ENCODE data around the gene ING4.

Gene ING4

DNA sequence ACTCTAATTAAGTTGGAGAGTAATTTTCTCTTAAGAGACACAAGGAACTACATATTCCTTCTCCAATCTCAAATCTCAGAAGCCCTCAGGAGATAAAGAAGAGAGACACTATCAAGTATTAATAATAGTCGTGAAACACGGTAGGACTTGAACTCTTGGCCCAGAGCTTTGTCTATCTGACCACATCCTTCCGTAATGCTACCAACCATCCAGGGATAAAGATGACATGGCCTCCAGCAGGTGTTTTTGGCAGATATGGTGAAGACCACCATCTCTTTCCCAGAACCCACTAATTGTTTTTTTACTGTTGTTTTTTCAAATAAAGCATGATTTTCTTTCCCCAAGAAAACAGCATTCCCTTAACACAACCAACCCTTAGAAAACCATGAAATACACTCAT, 22.9 kb upstream of the ING4 start:
- no peak for DNase-seq

GRCh38 chr12:6684609-6685008, 21.7 kb upstream of the ING4 start:
- peak; percentile 26 for DNase-seq

- DNase-seq, result no peak
These were observed 14.0 kb upstream of the ING4 start for GRCh38 chr12:6676962-6677361.

- DNase-seq, result no peak
These were observed 9.2 kb upstream of the ING4 start for GRCh38 chr12:6672143-6672542.

DNA sequence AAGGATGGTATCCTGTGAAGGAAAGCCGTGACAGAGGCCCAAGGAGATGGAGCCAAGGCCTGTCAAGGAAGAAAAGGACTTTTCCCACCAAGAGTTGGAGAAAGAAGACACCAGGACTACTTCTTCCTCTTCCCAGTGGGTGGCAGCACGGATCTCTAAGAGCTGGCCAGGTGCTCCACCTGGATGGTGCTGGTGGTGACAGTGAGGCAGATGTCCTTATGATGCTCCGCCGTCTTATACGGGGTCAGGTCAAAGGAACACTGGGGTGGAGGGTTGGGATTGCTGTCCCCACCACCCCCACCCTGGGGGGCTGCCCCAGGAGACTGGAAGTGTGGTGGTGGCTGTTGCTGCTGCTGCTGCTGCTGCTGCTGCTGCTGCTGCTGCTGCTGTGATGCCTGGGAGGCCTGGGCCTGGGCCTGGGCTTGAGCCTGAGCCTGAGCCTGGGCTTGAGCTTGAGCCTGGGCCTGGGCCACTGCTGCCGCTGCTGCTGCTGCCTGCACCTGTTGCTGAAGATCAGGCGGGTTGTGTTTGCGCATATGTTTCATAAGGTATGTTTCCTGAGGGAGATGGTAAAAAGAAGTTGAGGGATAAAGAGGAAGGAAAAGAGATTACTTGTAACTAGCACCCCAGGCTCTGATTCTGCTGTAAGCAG, 4.8 kb upstream of the ING4 start:
- DNase-seq, result no peak

DNA sequence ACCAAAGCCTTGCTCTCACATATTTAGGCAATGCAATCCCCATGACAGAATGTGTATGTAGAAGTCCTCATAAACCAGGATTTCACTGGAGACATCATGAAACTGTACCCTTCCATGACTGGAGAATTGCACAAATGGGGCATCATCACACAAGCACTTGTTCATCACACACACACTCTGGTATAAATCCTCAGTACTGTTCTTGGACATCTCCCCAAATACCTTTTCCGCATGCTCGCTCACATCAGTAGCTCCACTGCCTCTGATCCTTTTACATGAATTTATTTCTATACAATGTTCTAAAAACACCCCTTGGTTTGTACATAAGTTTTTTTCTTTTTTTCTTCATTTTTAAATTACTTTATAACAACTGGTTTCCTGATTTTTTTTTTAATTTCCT, 3.3 kb upstream of the ING4 start:
- no peak for DNase-seq

DNA sequence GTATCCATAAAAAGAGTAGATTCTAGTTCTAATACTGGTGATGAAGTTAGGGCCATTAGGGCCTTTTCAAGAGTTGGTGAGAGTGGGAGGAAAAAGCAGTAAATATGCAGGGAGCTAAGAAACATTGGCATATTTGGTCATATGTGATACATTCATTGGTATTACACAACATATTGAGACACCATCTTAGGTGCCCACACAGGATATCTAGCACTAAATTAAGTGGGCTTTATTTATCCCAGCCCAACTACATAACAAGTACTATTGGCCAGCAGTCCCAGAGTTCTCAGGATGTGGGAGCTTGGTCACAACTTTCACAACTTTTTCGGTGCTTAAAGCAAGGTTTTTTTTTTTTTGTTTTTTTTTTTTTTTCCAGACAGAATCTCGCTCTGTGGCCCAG, 2.0 kb upstream of the ING4 start:
- DNase-seq, result peak; percentile 9

- no peak for DNase-seq
These were observed 365 bp downstream of the ING4 start for GRCh38 chr12:6662602-6662905.

DNA sequence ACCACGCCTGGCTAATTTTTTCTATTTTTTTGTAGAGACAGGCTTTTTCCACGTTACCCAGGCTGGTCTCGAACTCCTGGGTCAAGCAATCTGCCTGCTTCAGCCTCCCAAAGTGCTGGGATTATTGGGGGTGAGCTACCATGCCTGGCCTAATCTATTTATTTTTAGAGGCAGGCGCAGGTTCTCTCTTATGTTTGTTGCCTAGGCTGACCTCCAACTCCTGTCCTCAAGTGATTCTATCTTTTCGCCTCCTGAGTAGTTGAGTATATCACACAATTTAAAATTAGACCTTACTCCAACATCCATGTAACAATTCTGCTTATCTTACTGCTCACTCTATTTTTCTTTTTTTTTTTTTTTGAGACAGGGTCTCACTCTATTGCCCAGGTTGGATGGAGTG, 8.9 kb downstream of the ING4 start:
- no peak for DNase-seq

DNA sequence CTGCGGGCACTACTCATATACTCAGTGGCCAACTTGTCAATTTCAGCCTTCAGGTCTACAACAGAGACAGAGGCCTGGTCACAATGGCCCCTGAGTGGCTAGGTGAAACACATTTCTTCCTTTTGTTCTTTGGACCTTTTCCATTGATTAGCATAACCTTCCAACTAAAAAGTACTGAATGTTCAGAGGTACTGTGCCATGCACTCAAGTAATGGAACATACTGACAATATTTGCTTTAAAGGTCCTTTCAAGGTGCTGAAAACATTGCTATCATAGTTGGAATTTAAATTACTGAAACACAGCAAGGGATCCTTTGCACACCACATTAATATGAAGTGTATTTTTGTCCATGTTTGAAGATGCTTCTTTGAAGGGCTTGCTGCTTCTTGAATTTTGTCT, 9.6 kb downstream of the ING4 start:
- no peak for DNase-seq

DNA sequence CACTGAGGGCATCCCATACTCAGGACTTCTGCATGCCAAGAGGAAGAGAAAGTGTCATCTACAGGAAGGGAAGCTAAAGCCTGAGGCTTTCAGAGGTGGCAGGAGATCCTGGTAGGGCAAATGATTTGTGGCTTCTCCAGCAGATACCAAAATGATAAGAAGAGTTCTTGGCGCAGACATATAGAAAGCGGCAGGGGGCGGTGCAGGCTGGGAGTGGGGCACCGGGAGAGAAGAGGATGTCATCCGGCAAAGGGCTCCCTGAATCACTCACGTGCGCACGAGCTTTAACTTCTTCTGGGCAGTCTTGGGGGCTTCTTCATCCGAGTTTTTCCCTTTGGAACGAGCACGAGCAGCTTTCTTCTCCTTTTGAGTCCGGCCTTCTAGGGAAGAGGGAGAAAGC, 10.5 kb downstream of the ING4 start:
- no peak for DNase-seq

DNA sequence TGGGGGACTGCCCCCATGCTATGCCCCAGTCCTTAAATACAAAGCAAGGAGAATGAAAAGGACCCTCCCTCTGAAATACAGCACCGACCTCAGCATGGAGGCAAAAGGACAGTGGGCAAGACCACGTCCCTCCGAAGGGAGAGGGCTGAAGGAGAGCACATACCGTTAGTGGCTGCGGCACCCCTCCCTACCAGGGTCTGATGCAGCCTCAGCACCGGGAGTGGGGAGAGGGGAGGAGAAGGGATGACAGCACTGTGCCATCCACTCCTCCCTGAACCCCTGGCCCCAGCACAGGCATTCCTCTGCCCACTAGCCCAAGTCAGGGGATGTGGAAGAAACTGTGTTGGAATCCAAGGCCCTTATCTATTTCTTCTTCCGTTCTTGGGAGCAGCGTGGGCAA, 12.1 kb downstream of the ING4 start:
- no peak for DNase-seq

- DNase-seq, result peak; percentile 40
These were observed 15.8 kb downstream of the ING4 start, which contains the start of gene ACRBP for GRCh38 chr12:6647083-6647604. Gene ACRBP, minus strand, starts transcription at chr12:6647432. Its CDS starts 66 bp downstream, at chr12:6647366.

GRCh38 chr12:6646276-6647082, 16.4 kb downstream of the ING4 start:
- no peak for DNase-seq

- no peak for DNase-seq
These were observed 18.0 kb downstream of the ING4 start for GRCh38 chr12:6644903-6645302.

- DNase-seq, result no peak
These were observed 18.7 kb downstream of the ING4 start for GRCh38 chr12:6644257-6644596.

DNA sequence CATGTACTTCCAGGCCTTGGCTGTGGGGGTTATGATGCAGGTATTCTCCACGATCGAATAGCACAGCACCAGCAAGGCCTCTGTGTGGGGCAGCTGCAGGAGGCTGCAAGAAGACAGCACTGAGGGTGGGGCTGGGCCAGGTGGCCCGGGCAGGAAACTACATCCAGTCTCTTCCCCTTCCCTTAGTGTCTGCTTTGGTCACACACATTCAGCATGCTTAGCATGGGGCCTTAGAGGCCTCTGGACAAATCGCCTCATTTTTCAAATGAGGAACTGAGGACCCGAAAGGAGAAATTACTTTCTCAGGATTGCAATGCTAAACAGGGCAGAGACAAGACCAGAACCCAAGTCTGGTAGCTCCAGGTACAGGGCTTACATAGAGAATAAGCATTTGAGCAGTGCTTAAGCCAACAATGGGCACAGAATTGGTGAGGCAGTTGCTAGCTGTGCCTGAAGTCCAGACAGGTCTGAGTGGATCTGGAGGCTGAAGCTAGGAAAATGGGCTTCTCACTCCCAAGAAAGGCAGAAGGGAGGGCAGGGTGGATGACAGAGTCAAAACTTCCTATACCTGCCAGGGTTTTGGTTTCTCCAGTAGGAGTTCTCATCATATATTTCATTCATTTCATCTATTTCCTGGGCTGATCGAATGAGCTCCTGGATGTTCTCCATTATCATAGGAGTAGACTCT, 19.2 kb downstream of the ING4 start:
- DNase-seq, result no peak

- no peak for DNase-seq
These were observed 21.8 kb downstream of the ING4 start for GRCh38 chr12:6641131-6641530.

GRCh38 chr12:6640497-6640896, 22.4 kb downstream of the ING4 start:
- no peak for DNase-seq

- no peak for DNase-seq
These were observed 23.6 kb downstream of the ING4 start for GRCh38 chr12:6639151-6639801.

DNA sequence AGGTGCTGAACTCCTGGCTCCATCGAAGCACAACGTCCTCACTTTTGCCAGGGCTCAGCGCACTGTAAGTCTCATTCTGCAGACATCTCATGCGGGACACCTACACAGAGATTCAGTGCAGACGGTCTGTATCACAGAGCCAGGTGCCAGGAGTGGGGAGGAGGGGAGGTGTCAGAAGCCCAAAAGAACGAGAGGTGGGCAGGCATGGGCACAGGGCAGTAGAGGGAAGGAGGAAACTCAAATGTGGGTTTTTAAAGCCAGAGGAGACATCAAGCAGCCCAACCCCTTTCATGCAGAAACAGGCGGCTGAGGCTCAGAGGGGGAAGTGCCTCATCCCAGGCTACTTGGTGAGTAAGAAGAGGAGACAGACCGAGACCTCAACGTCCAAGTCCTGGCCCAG, 24.6 kb downstream of the ING4 start:
- DNase-seq, result no peak

GRCh38 chr12:6635856-6636531, 26.9 kb downstream of the ING4 start, which contains the start of gene LPAR5:
Gene LPAR5, minus strand, starts transcription at chr12:6635959. Its CDS starts 14,711 bp downstream, at chr12:6621248.
- peak; percentile 41 for DNase-seq

- DNase-seq, result peak; percentile 25
These were observed 27.5 kb downstream of the ING4 start for GRCh38 chr12:6635375-6635855.
